ENCODE measurements around the gene DPM1.

The DPM1 gene

GRCh38 chr20:50957798-50958614 lies at the start of gene DPM1:
Gene DPM1 (minus strand): TSS chr20:50958532. CDS start chr20:50958523, 9 bp downstream.
- peak; percentile 92 for DNase-seq (ENCODE audit: low spot score)

DNA sequence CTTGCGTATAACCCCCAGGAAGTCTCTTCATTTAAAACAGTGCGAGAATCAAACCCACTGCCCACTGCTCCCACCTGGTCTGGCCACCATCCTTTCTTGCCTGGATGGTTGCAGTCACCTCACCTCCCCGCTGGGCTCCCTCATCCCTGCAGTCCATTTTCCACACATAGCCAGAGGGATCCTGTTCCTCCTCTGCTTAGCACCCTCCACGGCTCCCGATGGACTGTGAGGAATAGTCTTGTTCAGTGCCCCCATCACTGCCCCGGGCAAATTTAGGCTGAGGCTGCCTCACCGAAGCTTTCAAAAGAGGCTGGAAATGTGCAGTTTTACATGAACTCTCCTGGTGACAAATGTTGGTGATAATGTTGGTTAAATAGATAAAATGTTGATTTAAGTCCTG lies 46.9 kb upstream of the DPM1 start:
- DNase-seq (ENCODE audit: low spot score) = no peak

DNA sequence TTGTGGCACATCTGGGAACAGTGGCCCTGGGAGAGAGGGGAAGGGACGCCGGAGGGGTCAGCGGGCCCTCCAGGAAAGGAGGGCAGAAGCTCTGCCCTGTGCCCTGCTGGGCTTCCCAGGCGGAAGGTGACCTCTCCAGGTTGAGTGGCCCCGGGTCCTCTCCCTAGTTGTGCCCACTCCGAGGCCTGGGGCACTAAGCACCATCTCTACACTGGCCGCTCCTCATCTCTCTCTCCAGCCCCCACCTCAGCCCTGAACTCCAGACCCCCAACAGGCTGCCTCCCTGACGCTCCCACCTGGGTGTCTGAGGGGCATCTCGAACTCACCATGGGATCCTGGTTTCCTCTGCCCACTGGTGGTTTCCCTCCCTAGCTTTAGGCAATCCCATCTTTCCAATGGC lies 46.4 kb upstream of the DPM1 start:
- DNase-seq (ENCODE audit: low spot score) = no peak

DNA sequence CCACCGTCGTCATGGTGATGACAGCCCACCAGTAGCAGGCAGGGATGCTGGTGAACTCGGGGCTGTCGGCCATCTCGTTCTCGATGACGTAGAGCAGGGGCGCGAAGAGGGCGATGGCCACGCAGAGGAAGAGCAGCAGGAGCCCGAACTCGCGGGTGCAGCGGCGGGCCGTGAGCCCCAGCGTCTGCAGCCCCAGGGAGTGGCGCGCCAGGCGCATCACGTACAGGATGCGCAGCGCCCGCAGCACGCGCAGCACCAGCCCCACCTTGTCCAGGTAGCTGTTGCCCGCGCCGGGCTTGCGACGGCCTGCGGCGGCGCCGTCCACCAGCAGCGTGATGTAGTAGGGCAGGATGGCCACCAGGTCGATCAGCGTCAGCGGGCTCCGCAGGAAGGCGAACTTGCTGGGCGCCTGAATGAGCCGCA lies 46.0 kb upstream of the DPM1 start:
- no peak for DNase-seq (ENCODE audit: low spot score)

GRCh38 chr20:51003753-51004152 lies 45.4 kb upstream of the DPM1 start:
- no peak for DNase-seq (ENCODE audit: low spot score)

GRCh38 chr20:51002633-51003032 lies 44.3 kb upstream of the DPM1 start:
- no peak for DNase-seq (ENCODE audit: low spot score)

- no peak for DNase-seq (ENCODE audit: low spot score)
These were observed 43.3 kb upstream of the DPM1 start for GRCh38 chr20:51001430-51002265.

DNA sequence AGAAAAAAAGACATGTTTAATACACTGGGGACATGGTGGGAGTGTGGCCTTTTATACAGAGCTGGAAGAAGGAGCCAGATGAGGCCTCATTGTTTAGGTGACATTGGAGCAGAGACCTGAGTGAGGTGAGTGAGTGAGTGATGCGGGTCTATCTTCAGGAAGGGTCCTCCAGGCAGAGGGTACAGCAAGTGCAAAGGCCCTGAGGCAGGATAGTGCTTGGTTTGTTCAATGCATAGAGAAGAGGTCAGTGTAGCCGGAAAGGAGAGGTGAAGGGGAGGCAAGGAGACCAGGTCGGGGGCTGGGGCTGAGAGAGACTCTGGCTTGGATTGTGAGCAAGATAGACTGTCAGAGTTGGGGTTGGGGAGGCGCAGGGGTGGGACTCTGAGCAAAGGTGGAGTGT lies 41.0 kb upstream of the DPM1 start:
- no peak for DNase-seq (ENCODE audit: low spot score)

- DNase-seq (ENCODE audit: low spot score) = peak; percentile 63
These were observed 38.9 kb upstream of the DPM1 start for GRCh38 chr20:50996901-50997865.

DNA sequence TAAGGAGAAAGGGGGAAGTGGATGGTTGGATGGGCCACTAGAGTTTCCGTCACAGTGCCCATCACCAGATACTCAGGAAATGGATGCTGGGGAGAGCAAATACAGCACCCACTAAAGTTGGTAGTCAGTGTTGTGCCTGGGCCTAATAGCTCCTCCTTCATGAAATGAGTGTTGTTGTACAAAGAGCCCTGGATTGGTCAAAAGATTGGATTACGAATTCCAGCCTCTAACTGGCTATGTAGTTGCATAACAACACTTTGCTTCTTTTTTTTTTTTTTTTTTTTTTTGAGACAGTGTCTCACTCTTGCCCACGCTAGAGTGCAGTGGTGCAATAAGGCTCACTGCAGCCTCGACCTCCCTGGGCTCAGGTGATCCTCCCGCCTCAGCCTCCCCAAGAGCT lies 37.2 kb upstream of the DPM1 start:
- DNase-seq (ENCODE audit: low spot score) = peak; percentile 43

- DNase-seq (ENCODE audit: low spot score) = no peak
These were observed 35.5 kb upstream of the DPM1 start for GRCh38 chr20:50993876-50994275.

- DNase-seq (ENCODE audit: low spot score) = peak; percentile 77
These were observed 34.6 kb upstream of the DPM1 start for GRCh38 chr20:50992733-50993457.

DNA sequence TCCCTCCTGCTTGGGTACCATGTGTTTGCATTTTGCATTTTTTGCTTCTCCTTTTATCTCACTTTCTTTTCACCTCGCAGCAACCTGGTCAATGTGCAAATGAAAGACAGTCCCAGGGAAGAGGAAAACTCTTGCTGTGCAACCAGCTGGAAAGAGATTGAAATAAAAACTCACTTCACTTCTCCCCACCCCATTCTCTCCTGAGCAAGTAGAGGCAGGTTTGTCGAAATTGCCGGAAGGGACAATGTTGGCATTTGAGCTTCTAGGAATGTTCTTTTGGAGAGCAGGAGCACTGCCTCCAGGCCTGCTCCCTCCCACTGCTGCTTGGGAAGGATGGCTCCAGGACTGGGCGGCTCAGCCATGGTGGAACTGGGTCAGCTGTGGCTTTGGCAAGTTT lies 34.0 kb upstream of the DPM1 start:
- no peak for DNase-seq (ENCODE audit: low spot score)

DNA sequence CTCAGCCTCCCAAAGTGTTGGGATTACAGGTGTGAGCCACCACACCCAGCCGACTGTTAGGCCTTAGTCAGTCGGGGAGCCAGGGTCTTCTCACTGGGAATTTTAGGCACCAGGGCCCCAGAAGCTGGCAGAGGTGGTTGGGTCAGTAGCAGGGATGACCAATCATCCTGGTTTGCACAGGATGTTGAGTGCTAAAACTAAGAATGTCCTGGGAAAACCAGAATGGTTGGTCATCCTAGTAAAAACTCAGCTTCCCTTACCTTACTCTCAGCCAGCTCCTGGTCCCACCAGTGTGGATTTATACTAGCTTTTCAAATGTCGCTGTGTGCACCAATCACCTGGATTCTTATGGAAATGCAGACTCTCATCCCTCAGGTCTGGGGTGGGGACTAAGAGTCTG lies 32.7 kb upstream of the DPM1 start:
- no peak for DNase-seq (ENCODE audit: low spot score)

DNA sequence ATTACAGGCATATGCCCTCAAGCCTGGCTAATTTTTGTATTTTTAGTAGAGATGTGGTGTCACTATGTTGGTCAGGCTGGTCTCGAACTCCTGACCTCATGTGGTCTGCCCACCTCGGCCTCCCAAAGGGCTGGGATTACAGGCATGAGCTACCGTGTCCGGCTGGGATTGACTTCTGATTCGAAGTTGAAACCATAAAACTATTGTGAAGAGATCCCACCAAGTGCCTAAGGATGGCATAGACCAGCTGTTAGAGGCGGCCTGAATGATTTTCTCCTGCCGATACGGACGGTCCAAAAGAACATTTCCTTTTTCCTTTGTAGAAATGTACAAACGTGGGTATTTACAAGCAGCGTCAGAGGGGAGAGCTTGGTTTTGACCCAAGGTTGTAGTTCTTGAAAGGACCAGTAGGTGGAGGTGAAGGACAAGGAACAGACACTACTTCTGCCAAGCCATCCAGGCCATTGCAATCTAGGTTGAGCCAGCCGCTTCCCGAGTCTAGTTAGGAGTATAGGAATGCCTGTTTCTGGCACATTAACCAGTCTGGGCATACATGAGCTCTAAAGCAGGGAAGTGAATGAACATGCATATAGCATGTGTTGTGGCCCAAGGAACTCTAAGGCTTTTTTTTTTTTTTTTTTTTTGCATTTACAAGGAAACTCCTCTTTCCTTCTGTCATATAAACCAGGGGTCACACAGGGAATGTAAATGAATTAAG lies 29.3 kb upstream of the DPM1 start:
- peak; percentile 83 for DNase-seq (ENCODE audit: low spot score)

DNA sequence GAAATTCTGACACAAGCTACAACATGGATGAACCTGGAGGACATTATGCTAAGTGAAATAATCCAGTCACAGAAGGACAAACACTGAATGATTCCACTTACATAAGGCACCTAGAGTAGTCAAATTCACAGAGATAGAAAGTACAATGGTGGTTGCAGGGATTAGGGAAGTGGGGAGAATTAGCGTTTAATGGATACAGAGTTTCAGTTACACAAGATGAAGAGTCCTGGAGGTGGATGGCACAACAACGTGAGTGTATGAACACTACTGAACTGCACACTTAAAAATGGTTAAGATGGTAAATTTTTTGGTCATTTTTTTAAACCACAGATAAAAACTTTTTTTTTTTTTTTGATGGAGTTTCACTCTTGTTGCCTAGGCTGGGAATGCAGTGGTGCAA lies 25.0 kb upstream of the DPM1 start:
- DNase-seq (ENCODE audit: low spot score) = no peak

DNA sequence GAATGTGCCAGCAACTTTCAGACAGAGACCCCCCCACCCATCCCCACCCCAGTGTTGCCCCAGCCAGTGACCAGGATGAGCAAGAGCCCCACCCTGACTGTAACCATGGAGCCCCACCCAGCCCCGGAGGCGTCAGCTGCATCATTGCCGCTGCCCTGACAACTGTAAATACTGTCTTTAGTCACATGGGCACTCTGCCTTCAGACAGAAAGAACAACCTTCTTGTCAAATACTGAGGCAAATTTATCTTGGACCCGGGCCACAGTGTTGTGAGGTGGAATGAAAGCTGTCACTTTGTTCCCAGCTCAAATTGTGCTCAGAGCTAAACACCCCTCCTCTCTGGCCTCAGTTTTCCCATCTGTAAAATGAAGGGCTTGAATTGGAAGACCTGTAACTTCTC lies 24.0 kb upstream of the DPM1 start:
- DNase-seq (ENCODE audit: low spot score) = peak; percentile 89

- no peak for DNase-seq (ENCODE audit: low spot score)
These were observed 23.3 kb upstream of the DPM1 start for GRCh38 chr20:50981714-50982048.

DNA sequence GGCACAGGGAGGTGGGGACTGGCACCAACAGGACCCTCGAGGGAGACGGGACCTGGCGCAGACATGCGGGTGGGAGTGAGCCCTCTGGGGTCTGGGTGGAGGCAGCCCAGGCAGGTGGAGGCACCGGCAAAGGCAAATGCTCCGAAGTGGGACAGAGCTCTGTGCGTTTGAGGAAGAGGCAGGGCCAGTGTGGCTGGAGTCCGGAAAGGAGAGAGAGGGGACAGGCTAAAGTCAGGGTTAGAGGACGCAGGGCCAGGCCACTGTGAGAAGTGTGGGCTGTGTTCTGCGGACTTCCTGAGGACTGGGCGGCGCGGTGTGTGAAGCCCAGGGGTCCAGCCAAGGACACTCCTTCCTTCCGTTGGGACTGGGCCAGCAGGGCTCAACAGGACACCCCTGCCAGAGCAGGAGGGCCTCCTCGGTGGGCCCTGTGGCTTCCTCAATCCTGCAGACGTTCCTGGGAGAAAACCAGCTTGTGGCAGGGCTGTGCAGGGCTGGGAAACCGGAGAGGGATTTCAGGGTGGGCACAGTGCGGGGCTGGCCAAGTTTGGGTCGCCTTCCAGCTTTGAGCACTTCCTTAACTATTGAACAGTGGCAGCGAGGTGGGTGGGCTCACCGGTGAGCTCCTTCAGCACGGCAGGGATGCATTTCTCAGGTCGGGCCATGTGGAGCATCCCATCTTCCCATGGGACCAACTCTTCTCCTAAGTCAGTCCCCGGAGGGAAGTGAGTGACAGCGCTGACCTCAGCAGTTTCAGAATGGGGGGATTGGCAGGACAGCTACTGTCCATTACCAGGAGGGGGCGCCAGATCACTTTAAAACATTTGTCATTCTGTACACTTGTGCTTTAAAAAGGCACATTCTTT lies 22.8 kb upstream of the DPM1 start:
- DNase-seq (ENCODE audit: low spot score) = peak; percentile 49

Data from AG20443 (cell line).